ENCODE results near the gene CHSY3.
"Not testable (repeated sequence)": the region's sequence is repeated elsewhere in the genome, so short reads cannot be mapped to it uniquely, and the experiment has no call there.

CHSY3 gene

DNA sequence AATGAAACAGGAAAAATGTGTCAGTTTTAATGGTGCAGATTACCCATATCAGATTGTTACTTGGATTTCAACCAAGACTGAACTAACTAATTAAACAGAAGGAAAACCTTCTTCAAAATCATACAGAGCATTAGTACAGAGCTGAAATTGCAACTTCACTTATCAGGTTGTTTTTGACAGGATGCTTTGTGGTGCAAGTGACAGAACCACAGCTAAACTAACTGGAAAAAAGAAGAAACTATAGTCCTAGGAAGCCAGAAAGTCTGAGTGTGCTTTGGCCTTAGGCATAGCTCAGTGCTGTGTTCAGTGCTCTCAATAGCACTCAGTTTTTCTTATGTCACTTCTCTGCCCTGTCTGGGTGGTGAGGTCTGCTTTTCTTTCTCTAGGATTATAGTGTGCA is 267.4 kb downstream of the CHSY3 start:
- DNase-seq: no peak

DNA sequence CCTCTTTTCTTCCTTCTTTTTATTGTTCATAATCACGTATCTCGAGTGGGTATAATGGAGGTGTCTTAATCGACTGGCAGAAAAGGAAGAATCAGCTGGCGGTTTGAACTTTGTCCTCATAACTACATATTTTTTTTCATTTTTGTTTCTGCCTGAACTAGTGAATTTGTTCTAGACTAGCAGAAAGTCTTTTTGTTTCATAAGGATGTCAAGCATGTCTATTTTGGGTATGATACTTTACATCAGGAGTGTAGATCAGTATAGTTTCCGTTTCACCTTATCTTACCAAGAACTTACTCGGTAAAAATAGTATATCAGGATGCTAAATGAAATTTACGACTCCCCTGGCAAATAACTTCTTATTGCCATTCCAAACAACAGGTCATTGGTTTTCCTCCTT is 278.9 kb downstream of the CHSY3 start:
- DNase-seq: no peak

DNA sequence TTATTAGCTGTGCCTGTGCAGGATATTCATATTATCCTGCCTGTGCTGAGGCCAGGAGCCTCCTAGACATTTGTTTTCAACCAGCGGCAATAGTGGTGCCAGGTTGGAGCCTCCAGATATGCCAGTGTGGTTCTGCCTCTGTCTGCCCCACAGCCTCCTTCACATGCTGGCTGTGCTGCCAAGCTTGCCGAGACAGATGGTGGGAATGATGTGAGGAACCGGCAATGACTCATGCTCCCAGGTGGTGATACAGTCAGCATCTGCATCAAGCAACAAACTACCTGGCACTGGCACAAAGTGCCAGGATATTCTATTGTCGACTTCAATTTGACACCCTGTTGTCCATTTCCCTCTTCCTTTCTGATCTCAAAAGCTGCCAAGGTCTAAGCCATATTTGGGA is 285.7 kb downstream of the CHSY3 start:
- no peak for DNase-seq

DNA sequence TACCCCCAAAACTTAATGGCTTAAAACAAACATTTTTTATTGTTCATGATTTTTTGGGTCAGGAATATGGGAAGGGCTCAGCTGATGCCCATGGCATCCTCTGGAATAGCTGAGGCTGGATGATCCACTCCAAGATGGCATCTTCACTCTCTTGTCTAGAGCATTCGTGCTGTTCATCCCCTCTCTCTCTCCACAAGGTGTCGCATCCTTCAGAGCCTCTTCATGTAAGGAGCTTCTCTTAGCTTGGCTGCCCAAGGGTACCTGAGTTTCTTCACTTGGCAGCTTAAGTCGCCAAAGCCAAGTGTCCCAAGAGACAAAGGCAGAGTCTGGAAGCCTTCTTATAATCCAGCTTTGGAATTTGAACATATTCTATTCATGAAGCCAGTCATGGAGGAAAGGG is 294.7 kb downstream of the CHSY3 start:
- DNase-seq: no peak

DNA sequence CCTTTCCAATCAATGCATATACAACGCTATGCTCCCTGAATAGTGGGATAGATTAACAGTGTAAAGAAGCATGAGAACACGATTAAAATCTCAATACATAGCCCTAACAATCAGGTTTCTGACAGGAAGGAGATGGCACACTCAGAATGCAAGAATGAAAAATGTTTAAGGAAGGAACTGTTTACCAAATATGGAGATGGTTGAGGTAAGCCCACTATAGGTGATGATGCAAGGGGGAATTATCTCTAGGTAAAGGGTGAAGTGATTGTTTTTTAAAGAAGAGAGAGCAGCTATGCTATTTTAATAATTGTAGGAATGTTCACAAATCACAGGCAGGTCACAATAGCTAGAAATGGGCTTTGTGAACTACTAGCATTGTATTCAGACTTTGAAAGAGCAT is 302.4 kb downstream of the CHSY3 start:
- no peak for DNase-seq

DNA sequence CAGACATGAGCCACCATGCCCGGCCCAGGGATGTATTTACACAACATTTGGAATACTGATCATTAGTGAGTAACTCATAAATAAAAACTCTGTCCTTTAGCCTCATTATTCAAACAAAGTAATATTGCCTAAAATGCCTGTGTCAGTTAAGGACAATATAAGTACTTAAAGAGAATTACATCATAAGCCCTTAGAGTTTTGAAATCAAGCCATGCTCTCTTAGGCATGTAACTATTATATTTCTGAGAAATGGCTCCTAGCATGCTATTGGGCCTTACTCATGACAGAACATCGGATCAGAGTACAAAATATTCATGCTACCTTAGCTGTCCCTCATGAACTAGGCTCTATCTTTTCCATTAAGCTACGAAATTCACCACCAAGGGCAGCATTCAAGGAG is 309.3 kb downstream of the CHSY3 start:
- no peak for DNase-seq

DNA sequence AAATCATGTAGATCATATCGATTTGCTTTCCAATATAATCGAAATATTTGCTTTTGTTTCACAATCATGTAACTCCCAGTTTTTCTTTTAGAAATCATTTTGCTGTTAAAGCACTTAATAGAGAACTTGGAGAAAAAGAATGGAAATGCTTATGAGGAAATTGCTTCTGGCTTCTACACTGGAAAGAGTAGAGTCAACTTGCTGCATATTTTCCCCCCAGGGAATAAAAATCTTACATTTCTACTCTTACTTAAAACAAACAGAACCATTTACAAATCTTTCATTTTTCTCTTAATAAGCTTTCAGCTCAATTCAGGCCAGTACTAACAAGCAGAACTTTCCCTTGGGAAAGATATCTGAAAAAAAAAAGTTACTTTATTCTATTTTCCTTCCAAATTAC is 312.0 kb downstream of the CHSY3 start:
- DNase-seq: no peak

DNA sequence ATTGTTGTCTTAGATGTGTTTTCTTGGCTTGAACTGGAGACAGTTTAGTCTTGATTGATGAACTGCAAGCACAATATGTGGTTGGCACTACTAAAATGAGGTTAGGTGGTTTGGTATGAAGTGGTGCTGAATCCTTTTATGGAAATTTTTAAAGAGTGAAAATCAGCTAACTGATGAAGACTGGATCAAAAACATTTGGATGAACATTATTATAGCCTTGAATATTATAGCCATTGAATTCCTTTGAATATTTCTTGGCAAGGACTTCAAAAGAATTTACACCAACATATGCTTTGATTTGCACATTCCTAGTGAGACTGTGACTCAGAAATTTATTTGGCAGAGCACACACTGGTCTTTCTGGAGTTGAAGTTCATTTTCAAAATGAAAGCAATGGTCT is 318.3 kb downstream of the CHSY3 start:
- DNase-seq: peak; percentile 32

DNA sequence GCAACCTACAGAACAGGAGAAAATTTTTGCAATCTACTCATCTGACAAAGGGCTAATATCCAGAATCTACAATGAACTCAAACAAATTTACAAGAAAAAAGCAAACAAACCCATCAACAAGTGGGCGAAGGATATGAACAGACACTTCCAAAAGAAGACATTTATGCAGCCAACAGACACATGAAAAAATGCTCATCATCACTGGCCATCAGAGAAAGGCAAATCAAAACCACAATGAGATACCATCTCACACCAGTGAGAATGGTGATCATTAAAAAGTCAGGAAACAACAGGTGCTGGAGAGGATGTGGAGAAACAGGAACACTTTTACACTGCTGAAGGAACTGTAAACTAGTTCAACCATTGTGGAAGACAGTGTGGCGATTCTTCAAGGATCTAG is 322.3 kb downstream of the CHSY3 start:
- DNase-seq: not testable (repeated sequence)

DNA sequence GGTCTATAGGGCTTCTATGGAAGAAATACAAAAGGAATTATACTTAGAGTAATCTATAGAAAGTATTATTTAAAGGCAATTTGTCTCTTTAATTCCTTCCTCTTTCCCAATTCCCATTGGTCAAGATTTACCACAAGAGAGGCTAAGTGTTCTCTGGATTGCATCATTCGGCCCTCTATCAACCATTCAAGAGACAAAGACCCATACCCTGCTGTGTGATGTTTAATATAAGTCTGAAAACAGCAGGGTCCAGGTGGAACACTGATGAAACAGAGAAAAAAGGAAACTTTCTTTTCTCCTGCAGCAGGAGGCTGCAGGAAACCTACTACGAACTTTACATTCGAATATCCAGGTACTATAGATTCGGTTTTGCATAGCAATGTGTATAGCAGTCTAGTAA is 323.4 kb downstream of the CHSY3 start:
- DNase-seq: no peak

DNA sequence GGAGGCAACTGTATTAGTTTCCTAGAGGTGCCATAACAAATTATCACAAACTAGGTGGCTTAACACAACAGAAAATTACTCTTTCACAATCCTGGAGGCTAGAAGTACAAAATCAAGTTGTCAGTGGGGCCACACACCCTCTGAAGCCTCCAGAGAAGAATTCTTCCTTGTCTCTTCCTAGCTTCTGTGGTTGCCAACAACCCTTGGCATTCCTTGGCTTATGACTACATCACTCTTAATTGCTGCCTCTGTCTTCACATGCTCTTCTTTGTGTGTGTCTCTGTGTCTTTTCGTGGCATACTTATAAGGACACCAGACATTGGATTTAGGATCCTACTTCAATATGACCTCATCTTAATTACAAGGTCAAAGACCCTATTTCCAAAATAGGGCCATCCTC is 327.5 kb downstream of the CHSY3 start:
- no peak for DNase-seq

DNA sequence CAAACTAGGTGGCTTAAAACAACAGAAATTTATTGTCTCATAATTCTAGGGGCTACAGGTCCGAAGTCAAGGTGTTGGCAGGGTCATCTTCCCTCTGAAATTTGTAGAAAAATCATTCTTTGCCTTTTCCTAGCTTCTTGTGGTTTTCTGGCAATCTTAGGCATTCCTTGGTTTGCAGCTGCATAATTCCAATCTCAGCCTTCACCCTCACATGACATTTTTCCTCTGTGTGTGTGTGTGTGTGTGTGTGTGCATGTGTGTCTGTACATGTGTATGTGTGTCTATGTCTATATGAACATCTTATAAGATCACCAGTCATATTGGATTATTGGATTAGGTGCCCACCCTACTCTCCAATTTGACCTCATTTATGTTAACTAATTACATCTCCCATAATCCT is 330.6 kb downstream of the CHSY3 start:
- DNase-seq: no peak
